Measurements from ENCODE around the gene DNAJC24. TPM values are rescaled to one million over a fixed set of nuclear protein-coding genes. Genes with fewer than 3 reads are reported as not detected.
"Not testable (repeated sequence)": the region's sequence is repeated elsewhere in the genome, so short reads cannot be mapped to it uniquely, and the experiment has no call there.

DNAJC24 gene, protein sequence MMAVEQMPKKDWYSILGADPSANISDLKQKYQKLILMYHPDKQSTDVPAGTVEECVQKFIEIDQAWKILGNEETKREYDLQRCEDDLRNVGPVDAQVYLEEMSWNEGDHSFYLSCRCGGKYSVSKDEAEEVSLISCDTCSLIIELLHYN
- 10 to 100 TPM; 14.2 to 14.6 TPM for total RNA-seq

DNA sequence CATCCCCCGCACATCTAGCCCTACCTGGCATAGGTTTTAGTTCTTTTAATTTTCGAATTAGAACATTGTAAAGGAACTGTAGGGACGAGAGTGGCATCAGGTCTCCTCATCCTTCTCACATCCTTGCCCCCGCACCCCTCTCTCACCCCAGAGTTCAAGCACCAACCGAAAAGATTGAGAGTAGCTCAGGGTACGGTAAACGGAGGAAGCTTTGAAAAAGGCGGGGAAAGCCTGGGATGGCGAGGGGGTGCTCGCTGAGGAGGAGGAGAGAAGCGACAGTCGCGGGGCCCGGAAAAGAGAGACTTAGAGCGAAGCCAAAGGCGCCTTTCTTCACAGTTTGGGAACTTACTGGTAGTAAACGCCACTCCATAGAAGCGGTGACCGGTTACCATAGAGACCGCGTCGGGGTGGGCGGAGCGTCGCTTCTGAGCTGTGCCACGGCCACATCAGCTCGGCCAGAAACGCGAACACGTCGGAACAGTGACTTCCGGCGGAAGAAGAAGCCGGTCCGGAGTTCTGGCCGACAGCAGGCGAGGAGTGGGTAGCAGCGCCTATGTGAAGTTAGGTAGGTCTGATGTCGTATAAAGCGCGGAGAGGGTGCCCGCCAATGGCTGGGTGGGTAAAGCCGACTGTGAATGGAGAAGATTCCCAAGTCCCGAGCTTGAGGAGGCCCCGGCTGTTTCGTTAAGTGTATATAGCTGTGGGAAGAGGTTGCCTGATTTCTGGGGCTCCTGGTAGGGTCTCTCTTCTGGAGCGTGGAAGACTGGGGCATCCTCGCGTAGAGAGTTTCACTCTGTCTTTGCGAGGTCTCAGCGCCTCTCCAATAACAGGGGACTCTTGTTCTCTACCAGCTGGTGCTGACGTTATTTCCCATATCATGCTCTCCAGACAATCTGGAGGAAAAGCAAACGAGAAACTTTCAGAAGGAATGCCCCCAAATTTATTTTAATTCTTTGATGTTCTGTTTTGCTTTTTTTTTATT, at the start of gene DNAJC24, which contains the start of gene DCDC1:
TSS of gene DNAJC24 (plus strand) at position 513 of the 982 bp plus-strand sequence. CDS start 889 bp downstream, outside the sequence.
TSS of gene DCDC1 (minus strand) at position 392 of the 982 bp plus-strand sequence. CDS start 41,459 bp downstream, outside the sequence.
- Mint-ChIP-seq H3K9me3 (no peaks in the 10 kb centered on the region), H3K27me3 (ENCODE audit: low read depth) (no peaks in the 10 kb centered on the region), H3K4me1 (ENCODE audit: low read depth) (peaks cover 55% of the 10 kb centered on the region), H3K4me3 (peak within 1 kb of the TSS; percentile 99), H3K27ac (peak within 1 kb of the TSS; percentile 91), H3K36me3 (ENCODE audit: low read depth) (peaks cover 9% of the 10 kb centered on the region)
- CTCF ChIA-PET, result interaction anchor here (0.6 to 0.7 kb wide), 2 partner anchors 124 to 635 kb away, joined by 3 to 4 read pairs; no protein-coding TSS in a partner anchor
- intact Hi-C loops (cut with micrococcal nuclease), result loop anchor here (1.0 to 5.0 kb wide), 5 partner anchors 140 to 1213 kb away; partner anchors contain the start of genes EIF3M, ELP4, IMMP1L and PAX6
- DNase-seq, result peak; percentile 95

DNA sequence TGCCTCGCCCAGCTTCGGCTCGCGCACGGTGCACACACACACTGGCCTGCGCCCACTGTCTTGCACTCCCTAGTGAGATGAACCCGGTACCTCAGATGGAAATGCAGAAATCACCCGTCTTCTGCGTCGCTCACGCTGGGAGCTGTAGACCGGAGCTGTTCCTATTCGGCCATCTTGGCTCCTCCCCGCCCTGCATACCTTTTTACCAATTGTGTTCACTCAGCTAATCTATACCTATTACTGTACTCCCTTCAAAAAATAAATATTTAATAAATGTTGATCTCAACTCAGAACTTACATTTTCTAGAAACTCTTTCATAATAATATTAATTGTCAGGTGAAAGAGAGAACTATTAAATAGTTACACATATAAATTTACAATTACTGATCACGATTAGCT, 48.2 kb upstream of the DNAJC24 start:
- H3K9me3 Mint-ChIP-seq; DNase-seq; CTCF ChIA-PET; H3K4me3 Mint-ChIP-seq; H3K27me3 Mint-ChIP-seq (ENCODE audit: low read depth); H3K4me1 Mint-ChIP-seq (ENCODE audit: low read depth); H3K27ac Mint-ChIP-seq; H3K36me3 Mint-ChIP-seq (ENCODE audit: low read depth); intact Hi-C loops (cut with micrococcal nuclease): not testable (repeated sequence)

DNA sequence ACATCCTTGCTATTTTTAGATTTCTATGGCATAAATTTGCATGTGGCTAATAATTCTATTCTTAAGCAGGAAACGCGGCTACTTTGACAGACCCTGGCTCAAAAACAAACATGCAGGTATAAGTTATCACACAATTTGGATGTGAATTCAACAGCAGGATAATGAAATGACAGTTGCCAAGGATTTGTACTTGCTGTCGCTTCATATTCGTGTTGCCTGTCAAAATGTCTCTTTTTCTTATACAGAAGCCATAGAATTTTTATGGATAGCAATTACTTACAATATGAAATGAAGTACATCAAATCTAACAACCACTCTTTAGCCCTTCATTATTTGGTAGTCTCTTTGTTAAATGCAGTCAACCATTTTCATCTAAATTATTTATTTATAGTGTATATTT, 46.5 kb upstream of the DNAJC24 start:
- H3K9me3 Mint-ChIP-seq, result no peaks in the 10 kb centered on the region
- H3K27ac Mint-ChIP-seq, result no peak overlapping the region
- CTCF ChIA-PET, result no interaction called here
- DNase-seq, result no peak
- no peak overlapping the region for H3K4me3 Mint-ChIP-seq
- intact Hi-C loops (cut with micrococcal nuclease), result no loop called here
- no peaks in the 10 kb centered on the region for H3K27me3 Mint-ChIP-seq (ENCODE audit: low read depth)
- H3K36me3 Mint-ChIP-seq (ENCODE audit: low read depth), result no peaks in the 10 kb centered on the region
- H3K4me1 Mint-ChIP-seq (ENCODE audit: low read depth), result peaks cover 4% of the 10 kb centered on the region

DNA sequence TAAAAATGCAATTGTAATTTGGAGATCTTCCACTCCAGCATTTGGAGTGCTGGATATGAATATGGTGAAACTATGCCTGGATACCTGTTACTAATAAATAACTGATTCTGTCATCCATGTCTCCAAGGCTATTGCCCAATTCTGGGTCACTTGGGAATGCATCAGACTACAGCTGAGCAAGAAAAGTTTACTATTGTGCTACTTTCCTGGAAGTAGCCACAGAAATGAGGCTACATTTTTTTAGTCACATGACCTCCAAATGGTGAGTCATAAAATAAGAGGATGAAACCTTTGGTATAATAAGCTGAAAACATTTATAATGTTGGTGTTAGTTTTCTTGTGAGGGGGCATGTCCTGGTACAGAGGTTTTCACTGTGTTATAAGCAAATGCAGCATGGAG, 44.5 kb upstream of the DNAJC24 start:
- Mint-ChIP-seq H3K27me3 (ENCODE audit: low read depth) (no peaks in the 10 kb centered on the region), H3K9me3 (peaks cover 2% of the 10 kb centered on the region), H3K36me3 (ENCODE audit: low read depth) (no peaks in the 10 kb centered on the region), H3K4me1 (ENCODE audit: low read depth) (peaks cover 4% of the 10 kb centered on the region), H3K4me3 (no peak overlapping the region), H3K27ac (no peak overlapping the region)
- DNase-seq, result no peak
- CTCF ChIA-PET, result no interaction called here
- intact Hi-C loops (cut with micrococcal nuclease), result no loop called here

- CTCF ChIA-PET, result no interaction called here
- H3K9me3 Mint-ChIP-seq, result peaks cover 2% of the 10 kb centered on the region
- no peaks in the 10 kb centered on the region for H3K27me3 Mint-ChIP-seq (ENCODE audit: low read depth)
- H3K4me3 Mint-ChIP-seq, result no peak overlapping the region
- no peak for DNase-seq
- peaks cover 4% of the 10 kb centered on the region for H3K4me1 Mint-ChIP-seq (ENCODE audit: low read depth)
- H3K27ac Mint-ChIP-seq, result no peak overlapping the region
- intact Hi-C loops (cut with micrococcal nuclease), result no loop called here
- H3K36me3 Mint-ChIP-seq (ENCODE audit: low read depth), result no peaks in the 10 kb centered on the region
Measured at GRCh38 chr11:31326470-31327148, 43.1 kb upstream of the DNAJC24 start.

DNA sequence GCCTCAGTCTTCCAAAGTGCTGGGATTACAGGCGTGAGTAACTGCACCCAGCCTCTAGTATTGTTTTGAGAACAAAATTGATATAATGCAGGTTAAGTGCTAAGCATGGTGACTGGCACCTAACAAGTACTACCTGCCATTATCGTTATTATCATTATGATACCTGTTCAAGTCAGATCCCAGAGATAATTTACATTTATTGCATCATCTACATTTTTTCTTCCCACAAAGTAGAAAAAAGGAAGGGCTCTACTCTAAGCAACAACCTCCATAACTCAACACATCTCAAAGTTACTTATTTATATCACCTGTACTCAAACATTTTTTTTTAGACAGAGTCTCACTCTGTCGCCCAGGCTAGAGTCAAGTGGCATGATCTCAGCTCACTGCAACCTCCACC, 42.2 kb upstream of the DNAJC24 start:
- peaks cover 2% of the 10 kb centered on the region for H3K27me3 Mint-ChIP-seq (ENCODE audit: low read depth)
- H3K9me3 Mint-ChIP-seq, result peaks cover 2% of the 10 kb centered on the region
- H3K36me3 Mint-ChIP-seq (ENCODE audit: low read depth), result no peaks in the 10 kb centered on the region
- H3K4me3 Mint-ChIP-seq, result no peak overlapping the region
- peaks cover 4% of the 10 kb centered on the region for H3K4me1 Mint-ChIP-seq (ENCODE audit: low read depth)
- no peak overlapping the region for H3K27ac Mint-ChIP-seq
- no peak for DNase-seq
- CTCF ChIA-PET, result no interaction called here
- intact Hi-C loops (cut with micrococcal nuclease), result no loop called here

DNA sequence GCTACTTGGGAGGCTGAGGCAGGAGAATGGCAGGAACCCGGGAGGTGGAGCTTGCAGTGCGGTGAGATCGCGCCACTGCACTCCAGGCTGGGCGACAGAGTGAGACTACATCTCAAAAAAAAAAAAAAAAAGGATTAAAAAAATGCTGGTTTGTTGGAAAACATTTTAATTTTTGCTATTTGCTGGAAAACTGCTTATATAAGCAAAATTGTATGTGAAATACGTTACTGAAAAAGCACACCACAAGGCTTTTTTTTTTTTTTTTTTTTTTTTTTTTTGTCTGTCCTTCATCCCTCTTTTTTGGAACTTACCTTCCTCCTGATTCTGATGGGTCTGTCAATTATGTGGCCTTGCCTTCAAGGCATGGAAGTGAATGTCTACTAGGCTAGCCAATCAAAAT, 41.0 kb upstream of the DNAJC24 start:
- no peak overlapping the region for H3K4me3 Mint-ChIP-seq
- DNase-seq, result no peak
- peaks cover 2% of the 10 kb centered on the region for H3K9me3 Mint-ChIP-seq
- CTCF ChIA-PET, result no interaction called here
- intact Hi-C loops (cut with micrococcal nuclease), result no loop called here
- no peaks in the 10 kb centered on the region for H3K36me3 Mint-ChIP-seq (ENCODE audit: low read depth)
- H3K4me1 Mint-ChIP-seq (ENCODE audit: low read depth), result peaks cover 4% of the 10 kb centered on the region
- H3K27ac Mint-ChIP-seq, result no peak overlapping the region
- H3K27me3 Mint-ChIP-seq (ENCODE audit: low read depth), result peaks cover 7% of the 10 kb centered on the region

- Mint-ChIP-seq H3K36me3 (ENCODE audit: low read depth) (no peaks in the 10 kb centered on the region), H3K27me3 (ENCODE audit: low read depth) (peaks cover 21% of the 10 kb centered on the region), H3K9me3 (no peaks in the 10 kb centered on the region), H3K4me3 (no peak overlapping the region), H3K27ac (no peak overlapping the region), H3K4me1 (ENCODE audit: low read depth) (no peaks in the 10 kb centered on the region)
- intact Hi-C loops (cut with micrococcal nuclease), result no loop called here
- DNase-seq, result no peak
- CTCF ChIA-PET, result no interaction called here
Measured at GRCh38 chr11:31337806-31338205, 31.9 kb upstream of the DNAJC24 start.

DNA sequence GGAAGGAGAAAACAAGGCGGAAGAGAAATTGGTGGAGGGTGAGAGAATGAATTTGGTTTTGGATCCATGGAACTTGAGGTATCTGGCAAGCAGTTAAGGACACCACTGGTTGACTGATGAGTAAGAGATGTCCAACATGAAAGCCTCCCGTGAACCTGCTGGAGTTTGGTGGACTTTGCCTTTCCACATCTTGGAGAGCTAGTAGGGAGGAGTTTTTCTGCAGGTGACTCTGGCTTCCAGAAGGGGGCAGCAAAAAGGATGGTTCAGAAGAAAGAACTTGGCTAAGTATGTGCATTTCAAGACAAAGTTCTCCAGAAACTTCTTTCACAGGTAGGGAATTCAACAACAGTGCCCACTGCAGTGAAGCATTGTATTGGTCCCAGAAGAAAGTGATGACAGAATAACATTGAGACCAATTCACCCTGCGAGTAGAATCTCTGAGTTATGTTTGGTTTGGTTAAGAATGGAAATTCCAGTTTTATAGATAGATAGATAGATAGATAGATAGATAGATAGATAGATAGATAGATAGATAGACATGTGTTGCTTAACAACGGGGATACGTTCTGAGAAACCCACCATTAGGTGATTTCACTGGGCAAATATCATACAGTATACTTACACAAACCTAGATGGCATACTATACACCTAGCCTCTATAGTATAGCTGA, 28.6 kb upstream of the DNAJC24 start:
- intact Hi-C loops (cut with micrococcal nuclease), result loop anchor here (1.0 to 10.0 kb wide), 3 partner anchors 14 to 616 kb away; no protein-coding TSS in a partner anchor
- CTCF ChIA-PET, result interaction anchor here (0.8 to 1.6 kb wide), 3 partner anchors 25 to 712 kb away, joined by 3 to 5 read pairs (median 4); no protein-coding TSS in a partner anchor
- Mint-ChIP-seq H3K4me1 (ENCODE audit: low read depth) (no peaks in the 10 kb centered on the region), H3K27ac (no peak overlapping the region), H3K36me3 (ENCODE audit: low read depth) (no peaks in the 10 kb centered on the region), H3K9me3 (no peaks in the 10 kb centered on the region), H3K27me3 (ENCODE audit: low read depth) (peaks cover 16% of the 10 kb centered on the region), H3K4me3 (no peak overlapping the region)
- peak; percentile 15 for DNase-seq

- Mint-ChIP-seq H3K27ac (no peak overlapping the region), H3K9me3 (no peaks in the 10 kb centered on the region), H3K4me1 (ENCODE audit: low read depth) (no peaks in the 10 kb centered on the region), H3K4me3 (no peak overlapping the region), H3K27me3 (ENCODE audit: low read depth) (no peaks in the 10 kb centered on the region), H3K36me3 (ENCODE audit: low read depth) (no peaks in the 10 kb centered on the region)
- intact Hi-C loops (cut with micrococcal nuclease), result no loop called here
- CTCF ChIA-PET, result no interaction called here
- no peak for DNase-seq
Measured at GRCh38 chr11:31351168-31351567, 18.5 kb upstream of the DNAJC24 start.

GRCh38 chr11:31355131-31355530, 14.5 kb upstream of the DNAJC24 start:
- no peaks in the 10 kb centered on the region for H3K4me1 Mint-ChIP-seq (ENCODE audit: low read depth)
- no peaks in the 10 kb centered on the region for H3K9me3 Mint-ChIP-seq
- H3K27ac Mint-ChIP-seq, result no peak overlapping the region
- no peak for DNase-seq
- intact Hi-C loops (cut with micrococcal nuclease), result loop anchor here (1.0 kb wide), 1 partner anchor 15 kb away; no protein-coding TSS in a partner anchor
- H3K36me3 Mint-ChIP-seq (ENCODE audit: low read depth), result no peaks in the 10 kb centered on the region
- no peak overlapping the region for H3K4me3 Mint-ChIP-seq
- H3K27me3 Mint-ChIP-seq (ENCODE audit: low read depth), result no peaks in the 10 kb centered on the region
- CTCF ChIA-PET, result no interaction called here

DNA sequence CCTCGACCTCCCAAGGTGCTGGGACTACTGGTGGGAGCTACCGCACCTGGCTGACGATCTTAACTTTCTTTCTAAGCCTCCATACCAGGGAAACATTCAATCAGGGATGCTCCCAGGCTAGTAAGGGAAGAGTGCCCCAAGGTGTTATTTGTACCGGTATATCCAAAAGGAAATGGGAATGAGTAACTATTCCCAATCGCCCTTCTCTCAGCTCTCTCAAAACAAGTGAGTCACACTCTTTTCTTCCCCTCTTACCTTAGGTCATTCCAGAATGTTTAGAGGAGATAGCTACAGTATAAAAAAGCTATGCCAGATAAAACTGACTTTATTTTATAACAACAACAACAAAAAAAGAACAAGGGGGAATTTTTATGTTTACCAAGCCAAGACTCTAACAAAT, 13.8 kb upstream of the DNAJC24 start:
- DNase-seq, result no peak
- H3K36me3 Mint-ChIP-seq (ENCODE audit: low read depth), result no peaks in the 10 kb centered on the region
- no peak overlapping the region for H3K27ac Mint-ChIP-seq
- no peaks in the 10 kb centered on the region for H3K9me3 Mint-ChIP-seq
- CTCF ChIA-PET, result interaction anchor here (0.6 kb wide), 1 partner anchor 145 kb away, joined by 3 read pairs; no protein-coding TSS in a partner anchor
- H3K4me1 Mint-ChIP-seq (ENCODE audit: low read depth), result no peaks in the 10 kb centered on the region
- H3K4me3 Mint-ChIP-seq, result no peak overlapping the region
- intact Hi-C loops (cut with micrococcal nuclease), result loop anchor here (1.0 kb wide), 1 partner anchor 16 kb away; no protein-coding TSS in a partner anchor
- H3K27me3 Mint-ChIP-seq (ENCODE audit: low read depth), result no peaks in the 10 kb centered on the region
